ENCODE data around the gene BBS12.

GRCh38 chr4:122712782-122713181 is 19.7 kb upstream of the BBS12 start:
- no peak for TF ChIP-seq CTCF (IDR thresholded peaks at IDR 0.05)
- no peak for TF ChIP-seq POLR2AphosphoS5 (IDR thresholded peaks at IDR 0.05)
- no peak for TF ChIP-seq POLR2A (IDR thresholded peaks at IDR 0.05)

All from prostate gland (tissue), 2 donors.